B cell (primary cell): ENCODE results near the gene BANF2.
A peak's percentile ranks its signal among the peaks of the same experiment; 100 is the strongest.

Source experiments
- CTCF ChIP-seq: fragments of 200-600 bp; IDR thresholded peaks from one replicate; pipeline ENCODE4 v1.8.0; 2022; ENCODE audit warnings: antibody characterized with exemption, mild to moderate bottlenecking
- EZH2 ChIP-seq: IDR thresholded peaks from 2 replicates; pipeline ENCODE4 v1.6.1; 2012; ENCODE audit warnings: borderline replicate concordance, low read depth, mild to moderate bottlenecking, moderate library complexity, low read length; ENCODE audit not compliant: insufficient read depth, poor library complexity, severe bottlenecking

DNA sequence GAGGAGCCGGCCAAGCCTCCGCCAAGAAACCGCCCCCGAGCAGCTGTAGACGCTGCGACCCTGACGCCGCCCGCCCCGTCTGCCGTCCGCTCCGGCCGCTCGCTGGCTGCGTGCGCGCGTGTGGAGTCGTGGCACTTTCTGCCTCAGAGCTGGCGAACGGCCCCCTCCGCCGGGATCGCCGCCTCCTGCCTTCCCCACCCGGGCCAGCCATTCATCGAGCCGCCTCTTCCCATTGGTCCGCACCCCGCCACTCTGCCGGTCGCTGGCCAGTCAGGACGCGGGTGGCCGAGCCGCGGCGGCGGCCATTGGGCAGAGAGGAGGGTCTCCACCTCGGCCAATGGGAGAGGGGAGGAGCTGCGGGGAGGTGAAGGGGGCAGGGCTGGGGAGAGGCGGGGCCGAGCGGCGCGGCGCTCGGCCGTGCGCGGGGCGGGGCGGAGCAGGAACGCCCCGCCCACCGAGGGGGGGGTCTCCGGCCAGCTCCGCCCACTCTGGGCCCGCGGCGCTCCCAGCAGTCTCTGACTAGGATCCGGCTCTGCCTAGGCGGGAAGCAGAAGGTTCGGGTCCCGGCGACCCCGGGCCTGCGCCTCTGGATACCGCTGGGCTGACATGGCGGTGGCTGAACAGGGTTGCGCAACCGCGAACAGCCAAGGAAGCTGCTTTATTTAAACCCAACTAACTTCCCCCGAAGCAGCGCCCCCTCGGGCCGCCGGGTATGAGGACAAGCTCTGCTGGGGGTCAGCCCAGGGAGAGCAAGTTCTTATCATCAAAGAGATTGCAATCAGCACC, 17.5 kb upstream of the BANF2 start, which contains the start of gene RRBP1:
- TF ChIP-seq CTCF (peak; percentile 90), EZH2 (no peak)
